ENCODE data around the gene SLC12A7.

GRCh38 chr5:1127959-1128785 lies 16.3 kb upstream of the SLC12A7 start:
- TF ChIP-seq, protein P1, sequence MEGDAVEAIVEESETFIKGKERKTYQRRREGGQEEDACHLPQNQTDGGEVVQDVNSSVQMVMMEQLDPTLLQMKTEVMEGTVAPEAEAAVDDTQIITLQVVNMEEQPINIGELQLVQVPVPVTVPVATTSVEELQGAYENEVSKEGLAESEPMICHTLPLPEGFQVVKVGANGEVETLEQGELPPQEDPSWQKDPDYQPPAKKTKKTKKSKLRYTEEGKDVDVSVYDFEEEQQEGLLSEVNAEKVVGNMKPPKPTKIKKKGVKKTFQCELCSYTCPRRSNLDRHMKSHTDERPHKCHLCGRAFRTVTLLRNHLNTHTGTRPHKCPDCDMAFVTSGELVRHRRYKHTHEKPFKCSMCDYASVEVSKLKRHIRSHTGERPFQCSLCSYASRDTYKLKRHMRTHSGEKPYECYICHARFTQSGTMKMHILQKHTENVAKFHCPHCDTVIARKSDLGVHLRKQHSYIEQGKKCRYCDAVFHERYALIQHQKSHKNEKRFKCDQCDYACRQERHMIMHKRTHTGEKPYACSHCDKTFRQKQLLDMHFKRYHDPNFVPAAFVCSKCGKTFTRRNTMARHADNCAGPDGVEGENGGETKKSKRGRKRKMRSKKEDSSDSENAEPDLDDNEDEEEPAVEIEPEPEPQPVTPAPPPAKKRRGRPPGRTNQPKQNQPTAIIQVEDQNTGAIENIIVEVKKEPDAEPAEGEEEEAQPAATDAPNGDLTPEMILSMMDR (IDR thresholded peaks at IDR 0.05): no peak
- TF ChIP-seq POLR2A (IDR thresholded peaks at IDR 0.05): no peak

Measured in testis (tissue), 2 donors.